Nephron progenitor cell (in vitro differentiated cells): ENCODE data around the gene FOXD2.

ENCODE experiments used
- DNase-seq: peaks from one replicate; pipeline ENCODE4 v3.0.0; 2021
- H3K27ac Mint-ChIP-seq: 2 replicates; pipeline ENCODE4 v1.8.0; 2021; ENCODE audit warnings: mild to moderate bottlenecking, moderate library complexity, mixed read lengths
- H3K27me3 Mint-ChIP-seq: 2 replicates; pipeline ENCODE4 v1.8.0; 2021; ENCODE audit warnings: mild to moderate bottlenecking, low read depth, mixed read lengths; ENCODE audit not compliant: poor library complexity
- H3K36me3 Mint-ChIP-seq: 2 replicates; pipeline ENCODE4 v1.8.0; 2021; ENCODE audit warnings: low read depth, mixed read lengths
- H3K4me1 Mint-ChIP-seq: 2 replicates; pipeline ENCODE4 v1.8.0; 2021; ENCODE audit warnings: mixed read lengths
- H3K4me3 Mint-ChIP-seq: 2 replicates; pipeline ENCODE4 v1.8.0; 2021; ENCODE audit warnings: mild to moderate bottlenecking, moderate library complexity, mixed read lengths
- H3K9me3 Mint-ChIP-seq: 2 replicates; pipeline ENCODE4 v1.8.0; 2021; ENCODE audit warnings: mild to moderate bottlenecking, moderate library complexity, mixed read lengths
- TF ChIP-seq, protein P1 (sequence below): fragments of 200-600 bp; sonication (generic); IDR thresholded peaks from 2 replicates; pipeline ENCODE4 v1.5.0; 2021; ENCODE audit warnings: antibody characterized with exemption

Gene FOXD2

DNA sequence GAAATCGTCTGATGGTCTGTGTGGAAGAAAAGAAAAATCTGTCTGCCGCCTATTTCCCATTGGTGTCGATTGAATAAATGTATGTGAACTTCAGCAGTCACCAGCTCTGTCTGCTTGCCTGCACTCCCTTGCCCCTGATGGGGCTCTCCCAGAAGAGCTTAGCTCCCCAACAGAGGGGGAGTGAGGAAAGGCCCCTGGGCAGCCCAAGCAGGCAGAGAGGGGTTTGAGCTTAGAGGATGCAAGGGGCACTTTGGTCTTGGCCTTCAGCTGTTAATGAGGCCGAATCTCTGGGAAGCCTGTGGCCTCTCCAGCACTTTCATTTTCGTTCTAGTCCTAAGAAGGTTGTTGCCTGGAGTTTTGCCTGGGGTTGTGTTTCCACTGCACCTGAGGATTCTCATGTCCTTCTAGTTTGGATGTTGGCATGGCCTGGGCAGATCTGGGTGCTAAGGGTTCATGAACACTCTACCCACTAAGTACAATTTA, 2.8 kb downstream of the FOXD2 start:
- H3K9me3 Mint-ChIP-seq: no peaks in the 10 kb centered on the region
- TF ChIP-seq, protein P1, sequence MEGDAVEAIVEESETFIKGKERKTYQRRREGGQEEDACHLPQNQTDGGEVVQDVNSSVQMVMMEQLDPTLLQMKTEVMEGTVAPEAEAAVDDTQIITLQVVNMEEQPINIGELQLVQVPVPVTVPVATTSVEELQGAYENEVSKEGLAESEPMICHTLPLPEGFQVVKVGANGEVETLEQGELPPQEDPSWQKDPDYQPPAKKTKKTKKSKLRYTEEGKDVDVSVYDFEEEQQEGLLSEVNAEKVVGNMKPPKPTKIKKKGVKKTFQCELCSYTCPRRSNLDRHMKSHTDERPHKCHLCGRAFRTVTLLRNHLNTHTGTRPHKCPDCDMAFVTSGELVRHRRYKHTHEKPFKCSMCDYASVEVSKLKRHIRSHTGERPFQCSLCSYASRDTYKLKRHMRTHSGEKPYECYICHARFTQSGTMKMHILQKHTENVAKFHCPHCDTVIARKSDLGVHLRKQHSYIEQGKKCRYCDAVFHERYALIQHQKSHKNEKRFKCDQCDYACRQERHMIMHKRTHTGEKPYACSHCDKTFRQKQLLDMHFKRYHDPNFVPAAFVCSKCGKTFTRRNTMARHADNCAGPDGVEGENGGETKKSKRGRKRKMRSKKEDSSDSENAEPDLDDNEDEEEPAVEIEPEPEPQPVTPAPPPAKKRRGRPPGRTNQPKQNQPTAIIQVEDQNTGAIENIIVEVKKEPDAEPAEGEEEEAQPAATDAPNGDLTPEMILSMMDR: no peak
- no peak for DNase-seq
- H3K4me1 Mint-ChIP-seq: peaks cover 20% of the 10 kb centered on the region
- H3K27me3 Mint-ChIP-seq: peaks cover 17% of the 10 kb centered on the region
- H3K27ac Mint-ChIP-seq: no peak overlapping the region
- no peaks in the 10 kb centered on the region for H3K36me3 Mint-ChIP-seq
- no peak overlapping the region for H3K4me3 Mint-ChIP-seq

DNA sequence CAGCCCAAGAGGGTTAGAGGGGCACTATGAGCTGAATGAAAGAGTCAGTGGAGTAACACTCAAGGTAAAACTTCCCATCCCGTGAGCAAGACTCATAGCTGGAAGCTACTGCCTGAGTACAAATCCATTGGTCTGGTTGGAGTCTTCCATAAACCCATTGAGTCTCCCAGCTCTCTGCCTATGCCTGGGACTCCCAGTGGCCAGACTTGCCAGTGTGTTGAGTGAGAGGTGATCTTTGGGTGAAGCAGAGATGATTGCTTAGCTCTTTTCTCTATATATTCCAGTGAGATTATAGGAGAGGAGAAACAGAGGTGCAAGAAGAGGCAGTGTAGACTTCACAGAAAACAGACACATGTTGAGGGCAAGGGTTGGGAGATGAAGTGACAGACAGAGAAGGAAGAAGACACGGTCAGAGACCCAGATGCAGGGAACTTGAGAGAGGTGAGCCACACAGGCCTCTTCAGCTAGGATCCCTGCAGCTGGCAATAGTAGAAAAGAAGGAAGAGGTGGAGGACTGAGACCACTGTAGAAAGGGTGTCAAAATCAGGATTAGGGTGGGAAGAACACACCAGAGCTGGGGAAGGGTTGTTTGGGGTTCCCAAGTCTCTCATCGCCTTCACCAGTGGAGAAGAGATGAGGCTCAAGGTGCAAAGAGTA, 3.7 kb downstream of the FOXD2 start:
- H3K27me3 Mint-ChIP-seq: peaks cover 8% of the 10 kb centered on the region
- TF ChIP-seq, protein P1: no peak
- DNase-seq: no peak
- H3K27ac Mint-ChIP-seq: no peak overlapping the region
- H3K36me3 Mint-ChIP-seq: peaks cover 9% of the 10 kb centered on the region
- H3K4me1 Mint-ChIP-seq: peaks cover 20% of the 10 kb centered on the region
- no peak overlapping the region for H3K4me3 Mint-ChIP-seq
- no peaks in the 10 kb centered on the region for H3K9me3 Mint-ChIP-seq

DNA sequence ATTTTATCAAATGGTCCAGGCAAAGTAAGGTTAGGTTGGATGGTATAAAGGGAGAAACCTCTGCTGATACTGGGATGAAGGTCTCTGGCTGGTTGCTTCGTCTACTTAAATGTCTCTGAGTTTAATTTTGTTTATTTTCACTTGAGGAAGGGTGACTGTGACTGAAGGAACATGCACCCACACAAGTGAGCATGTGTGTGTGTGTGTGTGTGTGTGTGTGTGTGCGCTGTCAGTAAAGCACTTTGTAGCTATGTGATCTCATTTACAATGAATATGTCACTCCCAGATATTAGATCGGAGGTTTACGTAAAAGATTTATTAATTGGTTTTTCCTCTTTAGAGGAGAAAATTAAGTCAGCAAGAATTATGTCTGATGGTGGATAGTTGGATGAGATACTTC, 4.4 kb downstream of the FOXD2 start:
- Mint-ChIP-seq H3K4me3 (no peak overlapping the region), H3K4me1 (peaks cover 21% of the 10 kb centered on the region), H3K27ac (no peak overlapping the region), H3K27me3 (peaks cover 4% of the 10 kb centered on the region), H3K9me3 (no peaks in the 10 kb centered on the region), H3K36me3 (peaks cover 14% of the 10 kb centered on the region)
- TF ChIP-seq, protein P1: no peak
- DNase-seq: no peak

DNA sequence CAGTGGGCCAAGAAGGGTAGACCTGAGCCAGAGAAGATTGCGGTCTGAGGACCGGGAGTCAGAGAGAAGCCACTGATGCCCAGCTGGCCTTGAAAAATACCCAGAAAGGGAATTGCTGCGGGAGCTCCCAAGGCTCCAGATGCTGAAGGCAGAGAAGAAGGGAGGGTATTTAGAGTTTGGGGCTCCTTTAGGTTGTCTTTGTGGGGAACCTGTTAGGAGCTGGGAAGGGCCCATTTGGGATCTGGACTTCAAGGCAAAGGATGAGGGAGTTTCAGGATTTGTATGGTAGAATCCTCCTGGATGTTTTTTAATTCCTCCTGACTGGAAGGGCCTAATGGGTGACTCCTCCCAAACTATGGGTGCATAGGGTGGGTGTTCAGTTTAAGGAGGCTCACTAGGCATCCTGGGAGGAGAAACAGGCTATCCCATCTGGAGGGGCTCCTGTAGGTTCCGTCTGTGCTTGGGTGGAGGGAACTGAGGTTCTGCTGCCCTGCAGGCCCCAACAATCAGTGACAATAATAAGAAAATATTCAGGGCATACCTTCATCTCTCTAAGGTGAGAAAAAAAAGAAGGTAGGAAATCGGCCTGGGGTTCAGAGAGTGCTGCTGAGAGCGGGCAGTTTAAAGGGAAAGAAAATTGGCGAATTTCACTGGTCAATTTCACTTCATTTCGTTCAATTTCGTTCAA, 5.1 kb downstream of the FOXD2 start:
- TF ChIP-seq, protein P1: no peak
- Mint-ChIP-seq H3K9me3 (no peaks in the 10 kb centered on the region), H3K4me3 (no peak overlapping the region), H3K36me3 (peaks cover 21% of the 10 kb centered on the region), H3K4me1 (peaks cover 24% of the 10 kb centered on the region), H3K27ac (no peak overlapping the region), H3K27me3 (peaks cover 4% of the 10 kb centered on the region)
- no peak for DNase-seq

DNA sequence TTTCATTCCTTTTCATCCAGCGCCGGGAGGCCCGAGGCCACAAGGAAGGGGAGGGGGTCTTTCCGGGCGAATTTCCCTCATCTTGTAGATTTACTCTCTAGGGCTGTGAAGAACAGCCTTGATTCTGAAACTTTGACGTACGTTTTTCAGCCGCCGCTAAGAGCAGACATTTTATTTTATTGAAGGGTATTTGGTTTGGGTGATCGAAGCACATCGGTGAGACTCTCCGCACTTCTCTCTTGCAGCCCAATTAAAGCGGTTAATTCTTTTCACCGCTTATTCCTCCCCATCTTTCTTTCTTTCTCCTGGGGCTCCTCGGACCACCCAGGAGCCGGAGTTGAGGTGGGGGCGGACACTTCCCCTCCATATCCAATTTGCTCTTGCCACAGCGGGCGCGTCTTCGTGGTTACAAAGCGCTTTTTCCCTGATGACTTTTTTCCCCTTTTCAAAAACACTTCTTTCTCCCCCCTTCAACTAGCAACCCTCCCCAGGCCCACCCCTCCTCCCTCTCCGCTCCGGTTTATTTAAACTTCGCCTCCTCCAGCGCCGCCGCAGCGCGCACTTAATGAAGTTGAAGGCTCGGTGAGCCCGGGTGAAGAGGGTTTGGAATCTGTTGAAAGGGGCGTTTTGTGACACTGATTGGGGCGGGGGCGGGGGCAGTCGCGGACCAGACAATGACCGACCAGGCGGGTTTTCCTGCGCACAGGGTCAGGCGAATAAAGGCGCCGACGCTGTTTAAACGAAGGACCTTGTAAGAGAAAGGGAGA, 5.9 kb downstream of the FOXD2 start:
- TF ChIP-seq, protein P1: no peak
- Mint-ChIP-seq H3K4me1 (peaks cover 31% of the 10 kb centered on the region), H3K27me3 (no peaks in the 10 kb centered on the region), H3K9me3 (no peaks in the 10 kb centered on the region), H3K4me3 (no peak overlapping the region), H3K36me3 (peaks cover 26% of the 10 kb centered on the region), H3K27ac (no peak overlapping the region)
- peak; percentile 43 for DNase-seq
